CD4-positive, CD25-positive, alpha-beta regulatory T cell (primary cell): ENCODE measurements around the gene KLLN. TPM values are rescaled to one million over a fixed set of nuclear protein-coding genes. Genes with fewer than 3 reads are reported as not detected.
"Not testable (repeated sequence)": the region's sequence is repeated elsewhere in the genome, so short reads cannot be mapped to it uniquely, and the experiment has no call there.

ENCODE experiments used
- ATAC-seq, 2 donors: fragments of 150-1000 bp; cut with Tn5 transposase; one replicate each; pipeline ENCODE4 v1.10.0; 2021; ENCODE audit warnings: low read depth in 2 of 2, moderate number of reproducible peaks in 2 of 2, moderate library complexity in 1 of 2
- DNase-seq, 3 donors: peaks; one replicate each; pipeline versions ENCODE4 v3.0.0 to v3.0.0-alpha.2; 2012 to 2022; ENCODE audit warnings: mixed read lengths in 1 of 3
- H3K27ac ChIP-seq: one replicate; pipeline ENCODE4 v1.7.0; 2013; ENCODE audit warnings: mild to moderate bottlenecking, low read length; ENCODE audit not compliant: insufficient read depth, poor library complexity, severe bottlenecking
- H3K27me3 ChIP-seq: one replicate; pipeline ENCODE4 v1.7.0; 2013; ENCODE audit warnings: low read length; ENCODE audit not compliant: control insufficient read depth, insufficient read depth
- H3K36me3 ChIP-seq: one replicate; pipeline ENCODE4 v1.7.0; 2013; ENCODE audit warnings: mild to moderate bottlenecking, low read length, moderate library complexity; ENCODE audit not compliant: control insufficient read depth, insufficient read depth
- H3K4me1 ChIP-seq: 2 replicates; pipeline ENCODE4 v1.7.0; 2013; ENCODE audit warnings: mild to moderate bottlenecking, low read length; ENCODE audit not compliant: insufficient read depth, control insufficient read depth, poor library complexity, severe bottlenecking
- H3K4me3 ChIP-seq: one replicate; pipeline ENCODE4 v1.7.0; 2013; ENCODE audit warnings: low read depth, mild to moderate bottlenecking, low read length, moderate library complexity
- H3K9me3 ChIP-seq, 2 experiments: 1 replicate in 1 of 2; 2 replicates in 1 of 2; pipeline ENCODE4 v1.7.0; 2013; ENCODE audit warnings: low read length in 2 of 2, mild to moderate bottlenecking in 1 of 2, moderate library complexity in 1 of 2; ENCODE audit not compliant: control insufficient read depth in 2 of 2
- H3K27ac Mint-ChIP-seq, 3 donors: one replicate each; pipeline ENCODE4 v1.8.0; 2020 to 2022; ENCODE audit warnings: mild to moderate bottlenecking in 3 of 3, mixed read lengths in 3 of 3, moderate library complexity in 2 of 3
- H3K27me3 Mint-ChIP-seq: one replicate; pipeline ENCODE4 v1.8.0; 2022; ENCODE audit warnings: mild to moderate bottlenecking, mixed read lengths
- H3K36me3 Mint-ChIP-seq: one replicate; pipeline ENCODE4 v1.8.0; 2020; ENCODE audit warnings: mixed read lengths
- H3K4me1 Mint-ChIP-seq, 4 donors: one replicate each; pipeline ENCODE4 v1.8.0; 2020 to 2022; ENCODE audit warnings: mixed read lengths in 4 of 4, mild to moderate bottlenecking in 1 of 4
- H3K4me3 Mint-ChIP-seq, 4 donors: one replicate each; pipeline ENCODE4 v1.8.0; 2020 to 2022; ENCODE audit warnings: mild to moderate bottlenecking in 4 of 4, mixed read lengths in 4 of 4, moderate library complexity in 3 of 4
- H3K9me3 Mint-ChIP-seq, 7 donors: one replicate each; pipeline ENCODE4 v1.8.0; 2020 to 2022; ENCODE audit warnings: mixed read lengths in 7 of 7, mild to moderate bottlenecking in 3 of 7, moderate library complexity in 2 of 7
- polyA plus RNA-seq, 4 donors: library from polyadenylated mRNA; unstranded; fragments of 300-500 nt; fragmentation: Illumina TruSeq; gene quantifications; one replicate each; pipeline ENCODE4 v1.2.3, GENCODE V29; 2021
- total RNA-seq: library from RNA; stranded (reverse); gene quantifications from one replicate; pipeline ENCODE4 v1.2.3, GENCODE V29; 2022

The KLLN gene
- 0.54 TPM for total RNA-seq
- under 1 TPM; 0.05 to 0.67 (median 0.17) TPM for polyA plus RNA-seq

GRCh38 chr10:87863053-87863943, at the start of gene KLLN, which contains the start of gene PTEN:
TSS of gene KLLN (minus strand) at chr10:87863533. CDS start at chr10:87862487, 1,046 bp downstream.
TSS of gene PTEN (plus strand) at chr10:87863625. CDS start at chr10:87864470, 845 bp downstream.
- H3K27me3 Mint-ChIP-seq, result peaks cover 16% of the 10 kb centered on the region
- Histone ChIP-seq H3K9me3 (no peaks in the 10 kb centered on the region), H3K4me3 (peak within 1 kb of the TSS; percentile 99), H3K4me1 (peaks cover 52% of the 10 kb centered on the region), H3K27me3 (no peaks in the 10 kb centered on the region), H3K36me3 (no peaks in the 10 kb centered on the region), H3K27ac (peak within 1 kb of the TSS; percentile 90)
- H3K27ac Mint-ChIP-seq, result peak within 1 kb of the TSS; percentile 96 to 99 (median 97)
- DNase-seq (peak; percentile 75 to 89 (median 83)), ATAC-seq (peak; percentile 33 to 38)
- H3K4me3 Mint-ChIP-seq, result peak within 1 kb of the TSS; percentile 97 to 98 (median 98)
- peaks cover 0 to 3% (median 0%) of the 10 kb centered on the region in 7 donors for H3K9me3 Mint-ChIP-seq
- H3K4me1 Mint-ChIP-seq, result peaks cover 28 to 44% (median 36%) of the 10 kb centered on the region in 4 donors
- H3K36me3 Mint-ChIP-seq, result peaks cover 4% of the 10 kb centered on the region

GRCh38 chr10:87903396-87903795, 40.1 kb upstream of the KLLN start:
- Mint-ChIP-seq H3K36me3 (peaks cover 70% of the 10 kb centered on the region), H3K4me1 (peaks cover 27 to 80% (median 59%) of the 10 kb centered on the region in 4 donors), H3K9me3 (peaks cover 0 to 47% (median 6%) of the 10 kb centered on the region in 7 donors)
- not testable (repeated sequence) for H3K9me3 ChIP-seq, H3K27me3 Mint-ChIP-seq, H3K27me3 ChIP-seq, DNase-seq, ATAC-seq, H3K4me1 ChIP-seq, H3K4me3 ChIP-seq, H3K27ac ChIP-seq, H3K27ac Mint-ChIP-seq, H3K4me3 Mint-ChIP-seq
- peaks cover 14% of the 10 kb centered on the region for H3K36me3 ChIP-seq

GRCh38 chr10:87897957-87898356, 34.6 kb upstream of the KLLN start:
- peaks cover 62% of the 10 kb centered on the region for H3K36me3 Mint-ChIP-seq
- peak overlapping the region in 1 of 4 donors; percentile 21 for H3K4me3 Mint-ChIP-seq
- H3K4me1 ChIP-seq, H3K4me3 ChIP-seq, H3K27me3 Mint-ChIP-seq, H3K36me3 ChIP-seq, ATAC-seq, H3K27ac Mint-ChIP-seq, H3K27me3 ChIP-seq, H3K27ac ChIP-seq, H3K9me3 ChIP-seq, DNase-seq: not testable (repeated sequence)
- peaks cover 0 to 43% (median 2%) of the 10 kb centered on the region in 7 donors for H3K9me3 Mint-ChIP-seq
- peaks cover 29 to 85% (median 64%) of the 10 kb centered on the region in 4 donors for H3K4me1 Mint-ChIP-seq

GRCh38 chr10:87896216-87896615, 32.9 kb upstream of the KLLN start:
- ATAC-seq (no peak), DNase-seq (no peak)
- Histone ChIP-seq H3K4me1 (peaks cover 7% of the 10 kb centered on the region), H3K9me3 (peaks cover 0 to 4% of the 10 kb centered on the region in 2 experiments), H3K36me3 (peaks cover 3% of the 10 kb centered on the region), H3K27ac (no peak overlapping the region), H3K4me3 (no peak overlapping the region), H3K27me3 (no peaks in the 10 kb centered on the region)
- H3K27me3 Mint-ChIP-seq, result no peaks in the 10 kb centered on the region
- peak overlapping the region in 1 of 4 donors; percentile 61 for H3K4me3 Mint-ChIP-seq
- peaks cover 38 to 87% (median 69%) of the 10 kb centered on the region in 4 donors for H3K4me1 Mint-ChIP-seq
- peaks cover 0 to 27% (median 0%) of the 10 kb centered on the region in 7 donors for H3K9me3 Mint-ChIP-seq
- no peak overlapping the region for H3K27ac Mint-ChIP-seq
- H3K36me3 Mint-ChIP-seq, result peaks cover 46% of the 10 kb centered on the region

GRCh38 chr10:87895430-87895829, 32.1 kb upstream of the KLLN start:
- Histone ChIP-seq H3K27ac (no peak overlapping the region), H3K36me3 (peaks cover 3% of the 10 kb centered on the region), H3K9me3 (peaks cover 0 to 4% of the 10 kb centered on the region in 2 experiments), H3K4me1 (peaks cover 7% of the 10 kb centered on the region), H3K27me3 (no peaks in the 10 kb centered on the region), H3K4me3 (no peak overlapping the region)
- no peak overlapping the region for H3K27ac Mint-ChIP-seq
- ATAC-seq (no peak), DNase-seq (no peak)
- peak overlapping the region in 1 of 4 donors; percentile 18 for H3K4me3 Mint-ChIP-seq
- peaks cover 42% of the 10 kb centered on the region for H3K36me3 Mint-ChIP-seq
- H3K9me3 Mint-ChIP-seq, result peaks cover 0 to 20% (median 0%) of the 10 kb centered on the region in 7 donors
- H3K27me3 Mint-ChIP-seq, result no peaks in the 10 kb centered on the region
- peaks cover 32 to 86% (median 67%) of the 10 kb centered on the region in 4 donors for H3K4me1 Mint-ChIP-seq

GRCh38 chr10:87887548-87888289, 24.4 kb upstream of the KLLN start:
- H3K27ac Mint-ChIP-seq, result peak overlapping the region in 1 of 3 donors; percentile 4
- peaks cover 0 to 12% (median 4%) of the 10 kb centered on the region in 7 donors for H3K9me3 Mint-ChIP-seq
- peaks cover 37% of the 10 kb centered on the region for H3K36me3 Mint-ChIP-seq
- Histone ChIP-seq H3K4me3 (no peak overlapping the region), H3K36me3 (peaks cover 26% of the 10 kb centered on the region), H3K27me3 (no peaks in the 10 kb centered on the region), H3K27ac (no peak overlapping the region), H3K9me3 (peaks cover 7 to 8% of the 10 kb centered on the region in 2 experiments), H3K4me1 (peaks cover 15% of the 10 kb centered on the region)
- no peak for ATAC-seq
- H3K27me3 Mint-ChIP-seq, result no peaks in the 10 kb centered on the region
- H3K4me1 Mint-ChIP-seq, result peaks cover 47 to 65% (median 55%) of the 10 kb centered on the region in 4 donors
- H3K4me3 Mint-ChIP-seq, result no peak overlapping the region
- no peak for DNase-seq

- DNase-seq (no peak), ATAC-seq (no peak)
- no peak overlapping the region for H3K4me3 ChIP-seq
- Mint-ChIP-seq H3K27me3 (no peaks in the 10 kb centered on the region), H3K4me1 (peaks cover 44 to 63% (median 54%) of the 10 kb centered on the region in 4 donors), H3K36me3 (peaks cover 37% of the 10 kb centered on the region), H3K27ac (peak overlapping the region in 1 of 3 donors; percentile 4), H3K9me3 (peaks cover 0 to 12% (median 4%) of the 10 kb centered on the region in 7 donors), H3K4me3 (peak overlapping the region in 1 of 4 donors; percentile 4)
- no peak overlapping the region for H3K27ac ChIP-seq
- peaks cover 19% of the 10 kb centered on the region for H3K4me1 ChIP-seq
- H3K9me3 ChIP-seq, result peaks cover 7 to 8% of the 10 kb centered on the region in 2 experiments
- H3K27me3 ChIP-seq, result no peaks in the 10 kb centered on the region
- H3K36me3 ChIP-seq, result peaks cover 26% of the 10 kb centered on the region
These were observed 23.8 kb upstream of the KLLN start for GRCh38 chr10:87887146-87887545.
